ENCODE data around the gene EXOG. TPM values are rescaled to one million over a fixed set of nuclear protein-coding genes. Genes with fewer than 3 reads are reported as not detected.

Gene EXOG
- total and polyA plus RNA-seq, 2 of the 13 experiments (the other 11 are each of a cell fraction or from before 2014, with no cell fraction given): 5.5 to 9.5 TPM

GRCh38 chr3:38459499-38460048 is 36.6 kb upstream of the EXOG start (continued):
- TF ChIP-seq, protein P1, sequence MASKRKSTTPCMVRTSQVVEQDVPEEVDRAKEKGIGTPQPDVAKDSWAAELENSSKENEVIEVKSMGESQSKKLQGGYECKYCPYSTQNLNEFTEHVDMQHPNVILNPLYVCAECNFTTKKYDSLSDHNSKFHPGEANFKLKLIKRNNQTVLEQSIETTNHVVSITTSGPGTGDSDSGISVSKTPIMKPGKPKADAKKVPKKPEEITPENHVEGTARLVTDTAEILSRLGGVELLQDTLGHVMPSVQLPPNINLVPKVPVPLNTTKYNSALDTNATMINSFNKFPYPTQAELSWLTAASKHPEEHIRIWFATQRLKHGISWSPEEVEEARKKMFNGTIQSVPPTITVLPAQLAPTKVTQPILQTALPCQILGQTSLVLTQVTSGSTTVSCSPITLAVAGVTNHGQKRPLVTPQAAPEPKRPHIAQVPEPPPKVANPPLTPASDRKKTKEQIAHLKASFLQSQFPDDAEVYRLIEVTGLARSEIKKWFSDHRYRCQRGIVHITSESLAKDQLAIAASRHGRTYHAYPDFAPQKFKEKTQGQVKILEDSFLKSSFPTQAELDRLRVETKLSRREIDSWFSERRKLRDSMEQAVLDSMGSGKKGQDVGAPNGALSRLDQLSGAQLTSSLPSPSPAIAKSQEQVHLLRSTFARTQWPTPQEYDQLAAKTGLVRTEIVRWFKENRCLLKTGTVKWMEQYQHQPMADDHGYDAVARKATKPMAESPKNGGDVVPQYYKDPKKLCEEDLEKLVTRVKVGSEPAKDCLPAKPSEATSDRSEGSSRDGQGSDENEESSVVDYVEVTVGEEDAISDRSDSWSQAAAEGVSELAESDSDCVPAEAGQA (IDR thresholded peaks at IDR 0.05; ENCODE audit: low read depth): no peak
- TF ChIP-seq, protein P1 (CRISPR knock-in tag; IDR thresholded peaks at IDR 0.05; ENCODE audit: borderline replicate concordance): no peak
- no peak for TF ChIP-seq PRDM10 (CRISPR knock-in tag; IDR thresholded peaks at IDR 0.05; ENCODE audit: low read depth)
- TF ChIP-seq ZNF547 (CRISPR knock-in tag; IDR thresholded peaks at IDR 0.05): no peak
